HG02623 (cell line): Measurements from ENCODE around the gene ARHGAP33.
A peak's percentile ranks its signal among the peaks of the same experiment; 100 is the strongest.

Experiments used
- ATAC-seq: cut with Tn5 transposase; IDR thresholded peaks from one replicate; pipeline ENCODE4 v1.9.1; 2021; ENCODE audit warnings: moderate library complexity; ENCODE audit not compliant: unreplicated experiment

ARHGAP33 gene, protein sequence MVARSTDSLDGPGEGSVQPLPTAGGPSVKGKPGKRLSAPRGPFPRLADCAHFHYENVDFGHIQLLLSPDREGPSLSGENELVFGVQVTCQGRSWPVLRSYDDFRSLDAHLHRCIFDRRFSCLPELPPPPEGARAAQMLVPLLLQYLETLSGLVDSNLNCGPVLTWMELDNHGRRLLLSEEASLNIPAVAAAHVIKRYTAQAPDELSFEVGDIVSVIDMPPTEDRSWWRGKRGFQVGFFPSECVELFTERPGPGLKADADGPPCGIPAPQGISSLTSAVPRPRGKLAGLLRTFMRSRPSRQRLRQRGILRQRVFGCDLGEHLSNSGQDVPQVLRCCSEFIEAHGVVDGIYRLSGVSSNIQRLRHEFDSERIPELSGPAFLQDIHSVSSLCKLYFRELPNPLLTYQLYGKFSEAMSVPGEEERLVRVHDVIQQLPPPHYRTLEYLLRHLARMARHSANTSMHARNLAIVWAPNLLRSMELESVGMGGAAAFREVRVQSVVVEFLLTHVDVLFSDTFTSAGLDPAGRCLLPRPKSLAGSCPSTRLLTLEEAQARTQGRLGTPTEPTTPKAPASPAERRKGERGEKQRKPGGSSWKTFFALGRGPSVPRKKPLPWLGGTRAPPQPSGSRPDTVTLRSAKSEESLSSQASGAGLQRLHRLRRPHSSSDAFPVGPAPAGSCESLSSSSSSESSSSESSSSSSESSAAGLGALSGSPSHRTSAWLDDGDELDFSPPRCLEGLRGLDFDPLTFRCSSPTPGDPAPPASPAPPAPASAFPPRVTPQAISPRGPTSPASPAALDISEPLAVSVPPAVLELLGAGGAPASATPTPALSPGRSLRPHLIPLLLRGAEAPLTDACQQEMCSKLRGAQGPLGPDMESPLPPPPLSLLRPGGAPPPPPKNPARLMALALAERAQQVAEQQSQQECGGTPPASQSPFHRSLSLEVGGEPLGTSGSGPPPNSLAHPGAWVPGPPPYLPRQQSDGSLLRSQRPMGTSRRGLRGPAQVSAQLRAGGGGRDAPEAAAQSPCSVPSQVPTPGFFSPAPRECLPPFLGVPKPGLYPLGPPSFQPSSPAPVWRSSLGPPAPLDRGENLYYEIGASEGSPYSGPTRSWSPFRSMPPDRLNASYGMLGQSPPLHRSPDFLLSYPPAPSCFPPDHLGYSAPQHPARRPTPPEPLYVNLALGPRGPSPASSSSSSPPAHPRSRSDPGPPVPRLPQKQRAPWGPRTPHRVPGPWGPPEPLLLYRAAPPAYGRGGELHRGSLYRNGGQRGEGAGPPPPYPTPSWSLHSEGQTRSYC

GRCh38 chr19:35775298-35776101 lies at the start of gene ARHGAP33:
TSS of gene ARHGAP33 (plus strand) at chr19:35775564. CDS start at chr19:35775659, 95 bp downstream.
- peak; percentile 88 for ATAC-seq

DNA sequence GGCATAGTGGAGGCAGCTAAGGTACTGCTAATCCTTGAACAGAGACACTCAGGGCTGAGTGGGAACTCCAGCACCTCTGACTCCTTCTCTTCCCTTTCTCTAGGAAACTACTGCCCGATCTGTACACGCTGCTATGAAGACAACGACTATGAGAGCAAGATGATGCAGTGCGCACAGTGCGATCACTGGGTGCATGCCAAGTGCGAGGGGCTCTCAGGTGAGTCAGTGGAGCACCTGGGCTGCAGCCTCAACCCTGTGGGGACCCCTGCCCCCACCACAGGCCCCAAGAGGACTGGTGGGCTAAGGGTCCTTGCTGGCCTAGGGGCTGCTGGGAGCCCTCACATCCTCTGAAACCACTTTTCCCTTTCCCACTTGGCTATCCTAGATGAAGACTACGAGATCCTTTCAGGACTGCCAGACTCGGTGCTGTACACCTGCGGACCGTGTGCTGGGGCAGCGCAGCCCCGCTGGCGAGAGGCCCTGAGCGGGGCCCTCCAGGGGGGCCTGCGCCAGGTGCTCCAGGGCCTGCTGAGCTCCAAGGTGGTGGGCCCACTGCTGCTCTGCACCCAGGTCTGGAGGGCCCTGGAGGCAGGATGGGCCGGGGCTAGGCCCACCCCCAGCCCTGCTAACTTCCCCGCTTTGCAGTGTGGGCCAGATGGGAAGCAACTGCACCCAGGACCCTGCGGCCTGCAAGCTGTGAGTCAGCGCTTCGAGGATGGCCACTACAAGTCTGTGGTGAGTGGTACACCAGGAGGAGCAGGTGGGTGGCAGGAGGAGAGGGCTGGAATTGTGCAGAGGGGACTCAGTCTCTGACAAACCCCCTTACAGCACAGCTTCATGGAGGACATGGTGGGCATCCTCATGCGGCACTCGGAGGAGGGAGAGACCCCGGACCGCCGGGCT lies 48.1 kb upstream of the ARHGAP33 start:
- no peak for ATAC-seq

DNA sequence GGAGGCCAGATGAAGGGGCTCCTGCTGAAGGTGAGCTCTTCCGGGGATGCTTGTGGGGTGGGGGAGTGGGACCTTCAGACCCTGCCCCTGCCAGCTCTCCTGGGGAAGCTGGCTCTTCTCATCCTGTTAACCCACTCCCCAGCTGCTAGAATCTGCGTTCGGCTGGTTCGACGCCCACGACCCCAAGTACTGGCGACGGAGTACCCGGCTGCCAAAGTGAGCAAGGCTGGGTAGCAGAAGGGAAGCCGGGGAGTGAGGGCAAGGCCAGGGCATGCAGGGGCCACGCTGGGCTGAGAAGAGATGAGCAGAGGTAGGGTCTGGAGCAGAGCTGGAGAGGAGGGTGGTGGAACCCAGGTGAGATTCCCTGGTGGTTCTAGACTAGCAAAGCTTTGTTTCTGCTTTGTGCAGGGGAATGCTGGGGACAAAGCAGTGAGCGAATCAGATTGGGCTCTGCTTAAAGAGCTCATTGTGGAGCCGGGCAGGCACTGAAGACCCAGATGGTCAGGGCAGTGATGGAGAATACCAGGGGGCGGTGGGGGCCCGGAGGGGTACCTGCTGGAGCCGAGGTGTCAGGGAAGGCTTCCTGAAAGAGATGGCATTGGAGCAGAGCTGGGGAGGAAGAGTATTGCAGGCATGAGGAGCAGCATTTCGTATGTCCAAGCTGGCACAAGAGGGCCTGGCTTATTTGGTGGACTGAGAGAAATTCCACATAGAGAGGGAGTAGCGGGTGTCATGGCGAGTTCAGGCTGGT lies 47.2 kb upstream of the ARHGAP33 start:
- ATAC-seq: no peak

- no peak for ATAC-seq
Measured at GRCh38 chr19:35729021-35729420, 46.3 kb upstream of the ARHGAP33 start.

GRCh38 chr19:35729763-35730162 lies 45.6 kb upstream of the ARHGAP33 start:
- ATAC-seq: no peak

- no peak for ATAC-seq
Measured at GRCh38 chr19:35730326-35730725, 45.0 kb upstream of the ARHGAP33 start.

- ATAC-seq: no peak
Measured at GRCh38 chr19:35731353-35731752, 44.0 kb upstream of the ARHGAP33 start.

GRCh38 chr19:35731779-35732405 lies 43.5 kb upstream of the ARHGAP33 start:
- no peak for ATAC-seq

- ATAC-seq: no peak
Measured at GRCh38 chr19:35732540-35733179, 42.7 kb upstream of the ARHGAP33 start.

- no peak for ATAC-seq
Measured at GRCh38 chr19:35733180-35734125, 41.9 kb upstream of the ARHGAP33 start.

DNA sequence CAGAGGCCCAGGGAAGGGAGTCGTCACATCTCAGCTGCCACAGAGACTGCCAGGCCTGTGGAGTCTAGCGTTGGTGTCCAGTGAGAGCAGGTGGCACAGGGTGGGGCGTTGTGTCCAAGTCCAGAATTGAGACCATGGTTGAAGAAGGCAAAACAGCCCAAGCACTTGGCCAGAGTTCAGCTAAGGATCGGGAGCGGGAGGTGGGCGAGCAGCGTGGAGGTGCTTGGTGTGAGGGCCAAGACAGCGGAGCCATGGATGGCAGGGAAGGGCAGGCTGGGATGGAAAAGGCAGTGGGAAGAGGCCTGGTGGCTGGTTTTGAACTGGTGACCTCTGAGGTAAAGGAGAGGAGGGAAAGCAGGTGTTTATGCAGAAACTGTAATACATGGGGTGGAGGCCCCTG lies 41.1 kb upstream of the ARHGAP33 start:
- no peak for ATAC-seq

DNA sequence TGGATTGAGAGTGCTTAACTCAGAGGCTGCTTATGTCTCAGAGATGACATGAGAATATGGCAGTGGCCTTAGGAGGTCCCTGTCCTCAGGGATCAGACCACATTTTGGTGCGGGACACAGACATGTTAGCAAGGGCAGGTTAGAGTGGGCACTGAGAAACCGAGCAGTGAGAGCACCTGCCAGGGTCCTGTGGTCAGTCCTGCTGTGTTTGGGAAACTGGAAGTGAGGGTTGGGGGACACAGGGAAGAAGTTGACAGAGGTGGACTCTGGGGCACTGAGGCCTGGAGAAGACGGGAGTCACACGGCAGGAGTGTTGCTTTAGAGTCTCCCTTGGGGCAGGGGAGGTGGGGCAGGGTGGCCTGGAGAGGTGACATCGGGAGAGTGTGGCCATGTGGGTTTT lies 40.5 kb upstream of the ARHGAP33 start:
- ATAC-seq: no peak

DNA sequence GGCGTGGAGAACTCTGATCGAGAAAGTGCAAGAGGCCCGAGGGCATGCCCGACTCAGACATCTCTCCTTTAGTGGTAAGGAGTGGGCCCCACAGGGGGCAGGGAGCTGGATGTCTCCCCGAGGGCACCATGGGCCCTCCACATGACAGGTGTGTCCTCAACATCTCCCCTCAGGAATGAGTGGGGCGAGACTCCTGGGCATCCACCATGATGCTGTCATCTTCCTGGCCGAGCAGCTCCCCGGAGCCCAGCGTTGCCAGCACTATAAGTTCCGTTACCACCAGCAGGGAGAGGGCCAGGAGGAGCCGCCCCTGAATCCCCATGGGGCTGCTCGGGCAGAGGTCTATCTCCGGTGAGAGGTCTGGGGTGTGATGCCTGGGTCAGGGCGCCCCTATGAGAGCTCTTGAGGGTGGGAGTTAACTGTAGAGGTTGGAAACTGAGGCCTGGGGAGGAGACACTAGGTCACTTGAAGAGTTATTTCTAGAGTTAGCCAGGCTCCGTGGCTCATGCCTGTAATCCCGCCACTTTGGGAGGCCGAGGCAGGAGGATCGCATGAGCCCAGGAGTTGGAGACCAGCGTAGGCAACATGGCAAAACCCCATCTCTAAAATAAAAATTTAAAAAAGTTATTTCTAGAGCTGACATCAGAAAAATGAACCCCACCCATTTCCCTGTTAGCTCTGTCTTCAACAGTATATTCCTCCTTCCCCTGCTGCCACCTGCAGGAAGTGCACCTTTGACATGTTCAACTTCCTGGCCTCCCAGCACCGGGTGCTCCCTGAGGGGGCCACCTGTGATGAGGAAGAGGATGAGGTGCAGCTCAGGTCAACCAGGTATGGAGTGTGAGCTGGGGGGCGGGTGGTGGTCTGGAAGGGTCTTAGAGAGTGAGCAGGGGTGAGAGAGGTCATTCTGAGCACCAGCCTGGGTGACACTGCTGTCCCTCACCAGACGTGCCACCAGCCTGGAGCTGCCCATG lies 38.2 kb upstream of the ARHGAP33 start:
- no peak for ATAC-seq

DNA sequence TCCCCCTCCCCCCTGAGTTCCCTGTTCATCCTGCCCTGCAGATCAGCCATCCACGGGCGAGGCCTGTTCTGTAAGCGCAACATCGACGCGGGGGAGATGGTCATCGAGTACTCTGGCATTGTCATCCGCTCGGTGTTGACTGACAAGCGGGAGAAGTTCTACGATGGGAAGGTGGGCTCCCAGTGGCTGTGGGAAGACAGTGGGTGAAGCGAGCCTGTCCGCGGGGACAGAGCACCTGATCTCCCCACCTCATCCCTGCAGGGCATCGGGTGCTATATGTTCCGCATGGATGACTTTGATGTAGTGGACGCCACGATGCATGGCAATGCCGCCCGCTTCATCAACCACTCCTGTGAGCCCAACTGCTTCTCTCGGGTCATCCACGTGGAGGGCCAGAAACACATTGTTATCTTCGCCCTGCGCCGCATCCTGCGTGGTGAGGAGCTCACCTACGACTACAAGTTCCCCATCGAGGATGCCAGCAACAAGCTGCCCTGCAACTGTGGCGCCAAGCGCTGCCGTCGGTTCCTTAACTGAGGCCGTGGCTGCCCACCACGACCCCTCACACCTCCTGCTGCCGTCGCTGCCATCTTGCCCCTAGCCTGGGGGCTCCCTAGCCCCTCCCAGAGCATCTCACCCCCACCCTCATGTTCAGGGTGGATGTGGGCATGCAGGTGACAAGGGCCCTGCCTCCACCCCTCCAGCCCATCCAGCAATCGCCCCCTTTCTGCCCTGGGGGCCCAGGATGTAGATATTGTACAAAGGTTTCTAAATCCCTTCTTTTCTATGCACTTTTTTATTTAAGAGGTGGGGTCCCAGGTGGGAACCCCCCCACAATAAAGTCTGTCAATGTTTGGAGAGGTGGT lies 37.1 kb upstream of the ARHGAP33 start:
- ATAC-seq: no peak

GRCh38 chr19:35738887-35739229 lies 36.5 kb upstream of the ARHGAP33 start:
- no peak for ATAC-seq
